HL-60/S4 treated with retinoic acid at 250 ng/mL for 4 days and 3 days (cell line): ENCODE data around the gene ERO1B.
"Not testable (repeated sequence)": the region's sequence is repeated elsewhere in the genome, so short reads cannot be mapped to it uniquely, and the experiment has no call there.

Experiments
- in situ Hi-C: fragments of 300-500 bp; cut with MboI; formaldehyde crosslinking; loops from 2 replicates; pipeline ENCODE4 v1.7.0; 2022; ENCODE audit warnings: low sequenced_read_pairs

ERO1B gene, protein sequence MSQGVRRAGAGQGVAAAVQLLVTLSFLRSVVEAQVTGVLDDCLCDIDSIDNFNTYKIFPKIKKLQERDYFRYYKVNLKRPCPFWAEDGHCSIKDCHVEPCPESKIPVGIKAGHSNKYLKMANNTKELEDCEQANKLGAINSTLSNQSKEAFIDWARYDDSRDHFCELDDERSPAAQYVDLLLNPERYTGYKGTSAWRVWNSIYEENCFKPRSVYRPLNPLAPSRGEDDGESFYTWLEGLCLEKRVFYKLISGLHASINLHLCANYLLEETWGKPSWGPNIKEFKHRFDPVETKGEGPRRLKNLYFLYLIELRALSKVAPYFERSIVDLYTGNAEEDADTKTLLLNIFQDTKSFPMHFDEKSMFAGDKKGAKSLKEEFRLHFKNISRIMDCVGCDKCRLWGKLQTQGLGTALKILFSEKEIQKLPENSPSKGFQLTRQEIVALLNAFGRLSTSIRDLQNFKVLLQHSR

GRCh38 chr1:236281654-236282424 is at the start of gene ERO1B:
Gene ERO1B (minus strand): TSS chr1:236281958. CDS start chr1:236281783, 175 bp downstream.
- in situ Hi-C loops: no loop called here

GRCh38 chr1:236331412-236331811 is 49.7 kb upstream of the ERO1B start:
- in situ Hi-C loops: not testable (repeated sequence)

GRCh38 chr1:236326432-236326831 is 44.7 kb upstream of the ERO1B start:
- in situ Hi-C loops: no loop called here

- in situ Hi-C loops: no loop called here
Measured at GRCh38 chr1:236325567-236325966, 43.8 kb upstream of the ERO1B start.

- in situ Hi-C loops: no loop called here
Measured at GRCh38 chr1:236323819-236324411, 42.2 kb upstream of the ERO1B start.

- in situ Hi-C loops: no loop called here
Measured at GRCh38 chr1:236322566-236323409, 41.0 kb upstream of the ERO1B start.

GRCh38 chr1:236321101-236321500 is 39.3 kb upstream of the ERO1B start:
- in situ Hi-C loops: no loop called here

DNA sequence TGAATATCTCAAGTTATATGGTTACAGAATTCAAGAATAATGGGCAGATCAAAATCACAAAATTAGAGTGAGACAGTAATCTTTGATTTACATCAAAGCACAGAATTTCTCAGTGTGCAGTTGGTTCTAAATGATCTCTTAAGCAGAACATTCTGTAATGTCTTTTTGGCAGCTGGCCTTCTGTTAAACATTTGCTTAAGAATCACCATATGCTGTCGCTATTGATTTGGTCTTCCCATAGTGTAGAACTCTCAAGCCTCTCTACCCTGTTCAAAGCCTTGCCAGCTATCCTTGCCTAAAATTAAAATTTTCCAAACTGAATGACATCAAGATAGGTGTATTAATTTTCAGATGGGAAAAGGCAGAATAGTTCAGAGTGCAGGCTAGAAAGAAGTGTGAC is 38.9 kb upstream of the ERO1B start:
- in situ Hi-C loops: no loop called here

DNA sequence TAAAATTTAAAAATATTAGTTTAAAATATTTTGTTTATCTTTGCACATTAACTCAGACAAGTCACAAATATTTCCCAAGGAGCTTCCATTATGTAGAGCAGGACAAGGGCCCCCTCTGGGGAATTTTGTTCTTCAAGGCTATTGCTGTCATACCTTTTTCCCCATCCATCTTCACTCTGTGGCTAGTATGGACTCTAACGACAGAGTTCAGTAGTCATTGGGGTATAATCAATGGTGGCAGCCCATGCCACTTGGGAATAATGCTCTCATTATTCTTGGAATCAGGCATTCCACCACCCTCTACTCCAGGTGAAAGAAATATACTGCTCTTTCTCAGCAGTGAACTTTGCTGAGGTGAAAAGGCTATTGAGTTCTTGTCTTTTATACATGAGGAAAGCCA is 38.5 kb upstream of the ERO1B start:
- in situ Hi-C loops: no loop called here

GRCh38 chr1:236316437-236316836 is 34.7 kb upstream of the ERO1B start:
- in situ Hi-C loops: no loop called here

GRCh38 chr1:236315518-236315917 is 33.8 kb upstream of the ERO1B start:
- in situ Hi-C loops: no loop called here

DNA sequence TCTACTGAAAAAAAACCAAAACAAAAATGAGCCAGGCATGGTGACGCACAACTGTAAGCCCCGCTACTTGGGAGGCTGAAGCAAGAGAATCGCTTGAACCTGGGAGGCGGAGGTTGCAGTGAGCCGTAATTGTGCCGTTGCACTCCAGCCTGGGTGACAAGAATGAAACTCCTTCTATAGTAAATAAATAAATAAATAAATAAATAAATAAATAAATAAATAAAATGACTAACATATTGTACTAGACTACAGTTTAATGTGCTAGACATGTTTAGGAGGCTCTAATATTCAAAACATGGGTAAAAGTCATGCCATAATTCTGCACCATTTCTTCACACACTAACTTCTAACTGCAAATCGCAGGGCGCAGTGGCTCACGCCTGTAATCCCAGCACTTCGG is 33.3 kb upstream of the ERO1B start:
- in situ Hi-C loops: no loop called here

DNA sequence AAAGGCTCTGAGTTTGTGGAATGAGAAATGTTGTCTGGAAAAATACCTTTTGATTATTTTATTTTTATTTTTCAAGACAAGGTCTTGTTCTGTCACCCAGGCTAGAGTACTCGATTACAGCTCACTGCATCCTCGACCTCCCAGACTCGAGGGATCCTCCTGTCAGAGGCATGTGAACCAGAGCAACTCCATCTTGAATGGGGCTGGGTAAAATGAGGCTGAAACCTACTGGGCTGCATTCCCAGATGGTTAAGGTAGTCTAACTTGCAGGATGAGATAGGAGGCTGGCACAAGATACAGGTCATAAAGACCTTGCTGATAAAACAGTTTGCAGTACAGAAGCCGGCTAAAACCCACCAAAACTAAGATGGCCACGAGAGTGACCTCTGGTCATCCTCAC is 32.3 kb upstream of the ERO1B start:
- in situ Hi-C loops: not testable (repeated sequence)

- in situ Hi-C loops: no loop called here
Measured at GRCh38 chr1:236313427-236313826, 31.7 kb upstream of the ERO1B start.

- in situ Hi-C loops: no loop called here
Measured at GRCh38 chr1:236311040-236311439, 29.3 kb upstream of the ERO1B start.

- in situ Hi-C loops: no loop called here
Measured at GRCh38 chr1:236308827-236309226, 27.1 kb upstream of the ERO1B start.

DNA sequence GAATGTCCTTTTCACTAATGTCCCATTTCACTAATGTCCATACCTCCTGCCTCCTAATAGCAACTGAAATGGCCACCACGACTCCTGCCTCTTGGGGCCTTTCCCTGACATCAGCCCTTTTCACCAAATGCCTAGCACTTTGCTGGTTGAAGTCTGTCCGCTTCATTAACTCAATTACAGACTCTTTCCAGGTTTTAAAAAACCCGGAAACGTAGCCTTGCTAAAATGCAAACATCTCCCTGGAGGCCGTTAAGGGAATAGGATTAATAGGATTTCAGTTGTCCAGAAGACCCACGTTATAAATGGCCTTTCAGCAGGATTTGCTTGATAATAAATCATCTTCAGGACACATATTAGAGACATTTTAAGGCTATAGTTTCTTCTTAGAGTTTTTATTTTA is 25.7 kb upstream of the ERO1B start:
- in situ Hi-C loops: no loop called here

- in situ Hi-C loops: no loop called here
Measured at GRCh38 chr1:236304682-236305081, 22.9 kb upstream of the ERO1B start.

- in situ Hi-C loops: no loop called here
Measured at GRCh38 chr1:236303675-236304074, 21.9 kb upstream of the ERO1B start.

GRCh38 chr1:236302941-236303340 is 21.2 kb upstream of the ERO1B start:
- in situ Hi-C loops: no loop called here

- in situ Hi-C loops: no loop called here
Measured at GRCh38 chr1:236301958-236302335, 20.2 kb upstream of the ERO1B start.
